ENCODE measurements around the gene JUND. TPM values are rescaled to one million over a fixed set of nuclear protein-coding genes. Genes with fewer than 3 reads are reported as not detected.

Gene JUND
- total RNA-seq, 1 experiment from 2014 or later: 44.9 TPM

GRCh38 chr19:18229915-18230314, 51.5 kb downstream of the JUND start:
- CTCF ChIA-PET: no interaction called here
- Mint-ChIP-seq H3K4me3 (ENCODE audit: low read depth, unreplicated experiment) (no peak overlapping the region), H3K36me3 (ENCODE audit: insufficient read depth, unreplicated experiment) (peaks cover 15% of the 10 kb centered on the region), H3K4me1 (ENCODE audit: low read depth, unreplicated experiment) (peaks cover 14% of the 10 kb centered on the region), H3K9me3 (ENCODE audit: low read depth, unreplicated experiment) (no peaks in the 10 kb centered on the region), H3K27me3 (ENCODE audit: unreplicated experiment) (peaks cover 73% of the 10 kb centered on the region), H3K27ac (ENCODE audit: unreplicated experiment) (no peak overlapping the region)
- intact Hi-C loops (cut with micrococcal nuclease; ENCODE audit: unreplicated experiment): no loop called here
- no peak for TF ChIP-seq CTCF (IDR thresholded peaks at IDR 0.05; ENCODE audit: unreplicated experiment)
- no TSS peak for BruUV-seq (replicated peaks)
- no peak for DNase-seq

Small RNA genes lying within 50 kb of the gene (microRNA-seq; reads per million reads assigned to microRNA genes)
- gene MIR3188: 2.1 reads per million

Other genes with a start within 250 kb of the JUND start
- not detected in 2 replicates for gene IL12RB1, start 194.7 kb downstream of the JUND start, total RNA-seq (2022)
- 5.5 and 5.9 TPM in 2 replicates for gene MAST3, start 183.8 kb downstream of the JUND start, total RNA-seq (2022)
- gene PIK3R2, start 128.5 kb downstream of the JUND start, total RNA-seq (2022): 22.5 and 23.2 TPM in 2 replicates
- gene IFI30, start 107.8 kb downstream of the JUND start, total RNA-seq (2022): 22.4 and 41.8 TPM in 2 replicates
- gene MPV17L2, start 88.4 kb downstream of the JUND start, total RNA-seq (2022): 10.9 and 11.5 TPM in 2 replicates
- gene RAB3A, start 77.6 kb downstream of the JUND start, total RNA-seq (2022): 1.9 TPM in 2 replicates
- 0.90 and 2.4 TPM in 2 replicates for gene PDE4C, start 55.2 kb downstream of the JUND start, total RNA-seq (2022)
- gene IQCN, start 7.2 kb downstream of the JUND start, total RNA-seq (2022): 1.5 and 1.6 TPM in 2 replicates
- gene LSM4, start 41.5 kb upstream of the JUND start, total RNA-seq (2022): 111 and 115 TPM in 2 replicates
- gene PGPEP1, start 59.0 kb upstream of the JUND start, total RNA-seq (2022): 27.9 and 42.0 TPM in 2 replicates
- gene GDF15, start 104.5 kb upstream of the JUND start, total RNA-seq (2022): 56.6 and 80.3 TPM in 2 replicates
- not detected in 2 replicates for gene LRRC25, start 116.0 kb upstream of the JUND start, total RNA-seq (2022)
- gene SSBP4, start 137.8 kb upstream of the JUND start, total RNA-seq (2022): 38.8 and 51.5 TPM in 2 replicates
- gene ISYNA1, start 156.5 kb upstream of the JUND start, total RNA-seq (2022): 94.9 and 114 TPM in 2 replicates
- gene ELL, start 240.4 kb upstream of the JUND start, total RNA-seq (2022): 11.0 and 12.5 TPM in 2 replicates

Data from Calu3 (cell line).